Suprapubic skin (tissue), 4 donors: ENCODE measurements around the gene DISC1. TPM values are rescaled to one million over a fixed set of nuclear protein-coding genes. Genes with fewer than 3 reads are reported as not detected.

Experiments
- DNase-seq, 2 donors: peaks; one replicate each; pipeline ENCODE4 v3.0.0-alpha.2; 2019; ENCODE audit warnings: low spot score in 2 of 2
- H3K27ac ChIP-seq: fragments of 200-600 bp; sonication (generic); one replicate; pipeline ENCODE4 v1.5.1; 2019
- H3K27me3 ChIP-seq: fragments of 200-600 bp; sonication (generic); one replicate; pipeline ENCODE4 v1.5.1; 2019
- H3K36me3 ChIP-seq: fragments of 200-600 bp; sonication (generic); one replicate; pipeline ENCODE4 v1.5.1; 2019
- H3K4me1 ChIP-seq: fragments of 200-600 bp; sonication (generic); one replicate; pipeline ENCODE4 v1.5.1; 2019
- H3K4me3 ChIP-seq: fragments of 200-600 bp; sonication (generic); one replicate; pipeline ENCODE4 v1.5.1; 2019; ENCODE audit warnings: mild to moderate bottlenecking
- H3K9me3 ChIP-seq: fragments of 200-600 bp; sonication (generic); one replicate; pipeline ENCODE4 v1.5.1; 2019
- CTCF ChIP-seq, 2 donors: fragments of 200-600 bp in 1 of 2; fragments of 450-650 bp in 1 of 2; sonication (generic) in 1 of 2; IDR thresholded peaks; one replicate each; pipeline ENCODE4 v1.5.1; 2016 to 2019; ENCODE audit warnings: antibody characterized with exemption in 2 of 2, mild to moderate bottlenecking in 1 of 2, moderate library complexity in 1 of 2
- EP300 ChIP-seq: sonication (generic); formaldehyde crosslinking; IDR thresholded peaks from one replicate; pipeline ENCODE4 v1.6.1; 2017; ENCODE audit warnings: antibody characterized with exemption
- POLR2A ChIP-seq, 2 donors: fragments of 450-650 bp; IDR thresholded peaks; one replicate each; pipeline ENCODE4 v1.6.1; 2017; ENCODE audit warnings: antibody characterized with exemption in 2 of 2, mild to moderate bottlenecking in 2 of 2, moderate library complexity in 2 of 2
- POLR2AphosphoS5 ChIP-seq, 3 donors: sonication (generic); formaldehyde crosslinking; IDR thresholded peaks; one replicate each; pipeline ENCODE4 v1.6.1; 2017; ENCODE audit warnings: antibody characterized with exemption in 3 of 3
- WGBS: methylation state at CpG from one replicate; pipeline ENCODE4 v1.1.5; 2018; 5-methylcytosine and 5-hydroxymethylcytosine counted together
- total RNA-seq, 4 donors: library from RNA; depleted of rRNA; stranded (reverse); fragments of >200 nt; gene quantifications; one replicate each; pipeline ENCODE4 v1.1.0, GENCODE V29; 2016

DISC1 gene
- total RNA-seq, 4 donors from 2014 or later: 3.0 to 8.4 (median 5.2) TPM

GRCh38 chr1:231720652-231721325 lies 94.2 kb downstream of the DISC1 start:
- WGBS: 87% methylated on average over 5 of the region's 5 CpGs
- Histone ChIP-seq H3K27me3 (no peaks in the 10 kb centered on the region), H3K4me1 (no peaks in the 10 kb centered on the region), H3K36me3 (no peaks in the 10 kb centered on the region), H3K9me3 (no peaks in the 10 kb centered on the region), H3K27ac (no peak overlapping the region), H3K4me3 (no peak overlapping the region)
- TF ChIP-seq POLR2A (IDR thresholded peaks at IDR 0.05): no peak
- no peak for TF ChIP-seq POLR2AphosphoS5 (IDR thresholded peaks at IDR 0.05)
- TF ChIP-seq CTCF (IDR thresholded peaks at IDR 0.05): no peak
- TF ChIP-seq EP300: no peak
- no peak for DNase-seq

- H3K4me1 ChIP-seq: no peaks in the 10 kb centered on the region
- no peaks in the 10 kb centered on the region for H3K27me3 ChIP-seq
- no peaks in the 10 kb centered on the region for H3K36me3 ChIP-seq
- H3K9me3 ChIP-seq: no peaks in the 10 kb centered on the region
- no peak overlapping the region for H3K4me3 ChIP-seq
- no peak for DNase-seq
- H3K27ac ChIP-seq: no peak overlapping the region
- no peak for TF ChIP-seq CTCF (IDR thresholded peaks at IDR 0.05)
These were observed 94.8 kb downstream of the DISC1 start for GRCh38 chr1:231721436-231721835.

- Histone ChIP-seq H3K9me3 (no peaks in the 10 kb centered on the region), H3K4me3 (no peak overlapping the region), H3K4me1 (no peaks in the 10 kb centered on the region), H3K36me3 (no peaks in the 10 kb centered on the region), H3K27ac (no peak overlapping the region), H3K27me3 (no peaks in the 10 kb centered on the region)
- DNase-seq: no peak
- no peak for TF ChIP-seq POLR2AphosphoS5 (IDR thresholded peaks at IDR 0.05)
- TF ChIP-seq EP300: no peak
- TF ChIP-seq POLR2A (IDR thresholded peaks at IDR 0.05): no peak
- 95% methylated on average over 6 of the region's 6 CpGs for WGBS
These were observed 95.8 kb downstream of the DISC1 start for GRCh38 chr1:231722356-231722755.

GRCh38 chr1:231723146-231723545 lies 96.6 kb downstream of the DISC1 start:
- no peaks in the 10 kb centered on the region for H3K9me3 ChIP-seq
- no peaks in the 10 kb centered on the region for H3K4me1 ChIP-seq
- 86% methylated on average over 7 of the region's 7 CpGs for WGBS
- H3K27ac ChIP-seq: no peak overlapping the region
- no peaks in the 10 kb centered on the region for H3K27me3 ChIP-seq
- no peaks in the 10 kb centered on the region for H3K36me3 ChIP-seq
- no peak for DNase-seq
- TF ChIP-seq CTCF (IDR thresholded peaks at IDR 0.05) (no peak), EP300 (no peak), POLR2AphosphoS5 (IDR thresholded peaks at IDR 0.05) (no peak), POLR2A (IDR thresholded peaks at IDR 0.05) (no peak)
- no peak overlapping the region for H3K4me3 ChIP-seq

- no peak for TF ChIP-seq POLR2AphosphoS5 (IDR thresholded peaks at IDR 0.05)
- TF ChIP-seq EP300: no peak
- no peak for TF ChIP-seq CTCF (IDR thresholded peaks at IDR 0.05)
- 81% methylated on average over 5 of the region's 5 CpGs for WGBS
- DNase-seq: no peak
- H3K36me3 ChIP-seq: no peaks in the 10 kb centered on the region
- H3K4me3 ChIP-seq: no peak overlapping the region
- H3K27me3 ChIP-seq: no peaks in the 10 kb centered on the region
- H3K4me1 ChIP-seq: no peaks in the 10 kb centered on the region
- no peaks in the 10 kb centered on the region for H3K9me3 ChIP-seq
- H3K27ac ChIP-seq: no peak overlapping the region
These were observed 97.5 kb downstream of the DISC1 start for GRCh38 chr1:231724041-231724440.
